GM18508 (cell line): ENCODE measurements around the gene MSANTD1.

Experiments
- ATAC-seq: cut with Tn5 transposase; IDR thresholded peaks from one replicate; pipeline ENCODE4 v1.9.1; 2021; ENCODE audit warnings: moderate number of reproducible peaks; ENCODE audit not compliant: insufficient read depth, unreplicated experiment

The MSANTD1 gene

GRCh38 chr4:3261411-3262207 is 12.7 kb downstream of the MSANTD1 start:
- no peak for ATAC-seq

DNA sequence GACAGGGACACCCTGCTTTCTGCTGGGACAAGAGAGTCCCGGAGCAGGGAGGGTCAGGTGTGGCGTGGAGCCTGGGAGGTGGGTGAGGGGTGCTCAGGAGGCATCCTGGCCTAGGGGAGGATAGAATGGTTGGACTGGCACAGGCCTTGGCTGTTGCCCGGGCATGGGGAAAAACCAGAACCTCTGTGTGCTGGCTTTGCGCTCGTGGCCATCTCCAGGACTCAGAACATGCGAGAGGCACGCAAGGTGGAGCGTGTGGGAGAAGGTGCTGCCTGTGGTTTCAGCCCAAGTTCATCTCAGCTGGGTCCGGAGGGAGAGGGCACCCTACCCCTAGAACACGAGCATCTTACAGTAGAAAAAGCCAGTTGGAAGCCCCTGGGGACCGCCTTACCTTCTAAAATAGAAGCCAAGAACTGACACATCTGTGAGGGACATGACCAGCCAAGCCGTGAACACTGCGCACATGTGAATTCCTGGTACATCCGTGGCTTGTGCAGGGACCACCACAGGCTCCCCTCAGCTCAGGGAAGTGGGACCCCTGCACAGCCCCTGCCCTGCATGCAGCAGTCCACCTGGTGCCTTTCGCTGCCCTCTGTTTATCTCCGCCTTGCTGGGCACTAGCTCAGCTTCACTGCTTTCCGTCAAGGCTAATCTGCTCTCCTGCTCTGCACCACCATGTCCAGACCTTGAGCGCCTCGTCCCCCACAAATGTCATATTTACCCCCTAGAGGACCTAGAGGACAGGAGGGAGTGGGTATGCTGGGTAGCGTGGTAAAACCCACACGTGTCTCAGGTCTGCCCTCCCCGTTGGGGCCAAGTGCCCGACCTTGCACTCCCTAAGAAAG is 13.5 kb downstream of the MSANTD1 start:
- ATAC-seq = no peak

GRCh38 chr4:3263053-3263875 is 14.3 kb downstream of the MSANTD1 start:
- ATAC-seq = no peak

DNA sequence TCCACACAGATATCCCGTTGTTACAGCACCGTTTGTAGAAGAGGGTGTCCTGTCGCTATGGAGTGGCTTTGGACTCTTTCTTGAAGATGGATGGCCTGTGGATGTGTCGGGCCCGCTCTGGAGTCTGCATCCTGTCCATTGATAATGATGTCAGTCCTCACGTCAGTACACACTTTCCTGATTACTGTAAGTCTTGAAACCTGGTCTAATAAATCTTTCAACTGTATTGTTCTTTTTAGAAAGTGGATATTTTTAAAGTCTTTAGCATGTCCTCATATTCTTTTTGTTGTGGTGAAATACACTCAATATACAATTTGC is 14.9 kb downstream of the MSANTD1 start:
- no peak for ATAC-seq

DNA sequence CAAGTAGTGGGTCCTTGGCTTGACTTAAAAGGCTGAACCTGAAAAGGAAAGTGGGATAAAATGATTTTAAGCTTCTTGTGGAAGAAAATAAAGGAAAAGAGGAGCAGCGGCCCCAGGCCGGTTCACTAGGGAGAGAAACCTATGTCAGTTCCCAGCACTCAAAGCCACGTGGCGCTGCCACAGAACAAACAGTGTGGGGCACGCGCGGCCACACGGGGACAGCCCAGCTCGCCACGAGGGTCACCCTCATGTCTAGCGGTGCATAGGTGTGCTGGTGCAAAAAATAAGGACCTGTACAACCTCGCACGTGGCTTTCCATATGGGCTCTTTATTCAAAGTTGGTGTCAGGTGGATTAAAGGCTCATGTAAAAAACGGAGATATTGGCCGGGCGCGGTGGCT is 17.1 kb downstream of the MSANTD1 start:
- no peak for ATAC-seq

- ATAC-seq = no peak
These were observed 18.8 kb downstream of the MSANTD1 start for GRCh38 chr4:3267576-3268394.

DNA sequence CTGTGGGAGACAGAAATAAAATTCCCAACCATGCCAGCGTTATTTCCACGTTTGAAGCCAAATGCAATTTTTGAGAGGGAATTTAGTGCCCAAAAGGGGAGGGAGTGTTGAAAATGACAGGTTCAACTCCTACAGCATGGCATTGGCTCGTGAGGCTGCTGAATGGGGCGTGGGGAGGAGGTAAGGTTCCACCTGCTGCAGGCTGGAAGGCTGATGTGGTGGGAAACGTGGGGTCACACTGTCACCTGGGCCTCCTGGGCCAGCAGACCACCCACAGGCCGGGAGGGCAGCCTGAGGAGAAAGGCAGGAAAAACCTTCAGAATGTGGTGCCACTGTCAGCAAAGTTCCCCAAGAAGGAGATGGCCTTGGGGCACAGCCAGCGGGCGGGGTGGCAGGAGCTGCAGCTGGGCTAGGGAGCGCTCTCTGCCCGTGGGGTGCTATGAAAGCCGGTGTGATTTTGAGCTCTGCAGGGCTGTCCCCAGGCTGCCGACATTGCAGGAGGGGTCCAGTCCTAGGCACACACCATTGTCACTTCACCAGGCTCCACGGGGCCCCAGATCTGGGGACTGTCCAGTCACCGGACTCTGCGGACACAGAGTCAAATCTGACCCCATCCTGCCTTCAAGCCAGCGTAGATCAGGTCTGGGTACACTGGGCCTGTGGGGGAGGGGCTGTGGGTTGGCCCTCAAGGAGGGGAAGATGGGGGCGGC is 19.6 kb downstream of the MSANTD1 start:
- ATAC-seq = no peak

GRCh38 chr4:3269105-3269927 is 20.4 kb downstream of the MSANTD1 start:
- no peak for ATAC-seq

DNA sequence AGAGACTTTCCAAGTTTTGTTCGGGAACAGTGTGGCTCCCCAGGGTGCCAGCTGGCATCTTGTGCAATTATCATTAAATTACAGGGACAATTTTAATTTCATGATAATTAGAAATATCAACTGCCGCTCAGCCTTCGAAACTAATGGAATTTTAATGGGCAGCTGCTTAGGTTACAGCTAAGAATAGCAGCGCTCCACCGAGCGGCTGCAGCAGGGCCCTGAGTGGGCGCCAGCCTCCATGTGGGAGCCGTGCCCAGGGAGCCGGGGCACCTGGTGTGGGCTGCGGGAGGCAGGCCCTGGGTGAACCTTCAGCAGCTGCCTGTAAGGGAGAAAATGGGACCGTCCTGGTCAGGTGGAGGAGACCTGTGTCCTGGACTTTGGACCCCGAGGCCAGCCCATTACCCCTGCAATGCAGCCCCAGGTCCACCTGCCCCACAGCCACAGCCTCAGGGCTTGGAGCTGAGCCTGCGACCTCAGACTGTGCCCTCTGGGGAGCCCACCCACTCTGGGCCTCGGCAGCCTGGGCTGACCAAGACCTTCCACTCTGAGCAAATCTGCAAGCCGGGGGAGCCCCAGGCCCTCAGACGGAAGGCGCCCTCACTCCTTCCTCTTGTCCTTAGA is 21.1 kb downstream of the MSANTD1 start:
- no peak for ATAC-seq

GRCh38 chr4:3271131-3271530 is 22.2 kb downstream of the MSANTD1 start:
- ATAC-seq = no peak

DNA sequence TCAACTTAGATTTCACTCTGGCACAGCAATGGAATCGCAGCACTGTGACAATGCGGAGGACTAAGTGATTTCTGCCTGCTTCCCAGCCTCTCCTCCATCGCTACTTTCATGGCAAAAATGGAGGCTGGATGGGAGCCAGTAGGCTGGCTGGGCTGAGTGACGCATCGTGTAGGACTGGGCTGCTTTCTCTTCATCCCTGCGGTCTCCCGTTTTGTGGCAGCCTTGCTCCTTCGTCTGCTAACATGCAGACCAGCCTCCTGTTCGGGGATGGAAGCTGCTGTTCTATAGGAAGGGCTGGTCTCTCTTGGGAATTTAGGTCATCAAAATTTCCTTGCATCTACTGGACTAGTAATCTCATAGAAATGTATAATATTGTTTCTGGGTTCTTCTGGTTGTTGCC is 28.0 kb downstream of the MSANTD1 start:
- no peak for ATAC-seq

DNA sequence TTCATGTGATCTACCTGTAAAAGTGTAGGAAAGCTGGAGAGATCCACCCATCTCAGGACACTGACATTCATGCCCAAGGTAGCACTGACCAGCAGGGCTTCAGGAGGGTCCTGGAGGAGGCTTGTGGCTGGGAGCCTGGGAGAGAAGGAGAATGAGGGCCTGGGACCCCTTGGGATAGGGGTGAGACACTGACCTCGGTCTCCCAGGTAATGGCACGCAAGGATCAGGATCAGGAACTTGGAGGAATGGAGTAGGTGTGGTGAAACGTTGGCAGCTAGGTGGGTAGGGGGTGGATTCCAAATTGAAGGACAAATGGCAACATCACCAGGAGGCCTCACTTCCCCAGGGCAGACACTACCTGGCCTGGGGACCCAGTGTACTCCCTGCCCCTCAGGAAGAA is 31.5 kb downstream of the MSANTD1 start:
- no peak for ATAC-seq

GRCh38 chr4:3283483-3283882 is 34.5 kb downstream of the MSANTD1 start:
- no peak for ATAC-seq

DNA sequence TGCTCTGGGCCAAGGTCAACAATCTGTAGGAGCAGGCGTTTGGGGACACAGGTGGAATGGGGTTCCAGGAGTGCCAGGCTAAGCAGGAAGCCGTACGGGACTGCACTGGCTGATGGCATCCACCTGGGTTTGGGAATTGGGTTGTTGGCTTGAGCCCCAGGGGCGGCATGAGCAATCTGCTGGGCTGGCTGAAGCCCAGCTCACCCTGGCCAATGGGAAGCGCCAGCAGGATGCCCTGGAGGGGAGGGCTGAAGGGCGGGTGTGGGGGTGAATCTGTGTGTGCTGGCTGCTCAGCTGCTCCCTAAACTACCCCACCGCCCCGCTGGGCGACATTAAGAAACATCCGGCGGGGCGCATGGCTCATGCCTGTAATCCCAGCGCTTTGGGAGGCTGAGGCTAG is 35.0 kb downstream of the MSANTD1 start:
- ATAC-seq = no peak

GRCh38 chr4:3284734-3285557 is 36.0 kb downstream of the MSANTD1 start:
- no peak for ATAC-seq

DNA sequence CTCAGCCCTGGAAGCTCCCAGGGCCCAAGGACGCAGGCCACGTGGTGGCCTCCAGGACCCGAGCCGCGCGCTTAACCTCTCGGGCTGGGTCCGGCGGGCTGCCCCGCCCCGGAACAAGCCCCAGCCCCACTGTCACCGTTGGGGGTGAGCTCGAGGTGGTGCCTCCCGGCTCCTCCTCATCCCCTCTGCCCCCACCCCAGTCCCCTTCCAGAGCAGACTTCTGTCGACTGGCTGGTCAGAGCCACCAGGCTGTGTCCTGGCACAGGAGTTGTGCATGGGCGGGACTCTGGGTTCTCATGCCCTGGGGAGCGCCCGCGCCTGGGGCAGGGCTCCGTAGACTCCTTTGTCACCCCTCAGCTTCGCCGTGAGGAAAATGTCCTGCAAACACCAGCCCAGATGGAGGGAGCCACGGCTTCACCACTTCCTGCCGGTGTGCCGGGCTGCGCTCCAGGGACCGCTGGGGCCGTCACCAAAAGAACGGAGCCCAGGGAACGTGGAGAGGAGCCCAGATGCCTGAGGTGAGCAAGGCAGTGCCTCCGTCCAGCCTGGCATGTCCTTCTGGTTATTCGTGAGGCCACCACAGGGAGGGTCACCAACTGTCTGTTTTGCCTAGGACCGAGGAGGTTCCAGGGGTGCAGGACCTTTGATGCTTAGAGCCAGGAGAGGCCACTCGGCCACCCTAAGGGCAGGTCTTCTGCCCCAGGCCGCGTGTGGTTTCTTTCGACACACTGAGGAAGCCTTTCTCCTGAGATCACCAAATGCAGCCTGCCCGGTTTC is 36.8 kb downstream of the MSANTD1 start:
- no peak for ATAC-seq
